B cell (primary cell): ENCODE measurements around the gene FEZF2. TPM values are rescaled to one million over a fixed set of nuclear protein-coding genes. Genes with fewer than 3 reads are reported as not detected.

Experiments used
- ATAC-seq: fragments of 200-7000 bp; cut with Tn5 transposase; one replicate; pipeline ENCODE4 v1.10.0; 2021; ENCODE audit warnings: low read depth, mild to moderate bottlenecking, moderate number of reproducible peaks, moderate library complexity
- CTCF ChIA-PET: fragments of 350-600 bp; sonication (Branson Sonifier 250); formaldehyde crosslinking; loops from one replicate; lab custom pipeline; 2021; ENCODE audit warnings: antibody characterized with exemption, inconsistent platforms; lab: Charles Lee
- POLR2A ChIA-PET: fragments of 350-600 bp; sonication (Branson Sonifier 250); formaldehyde crosslinking; loops from one replicate; lab custom pipeline; 2021; ENCODE audit warnings: antibody characterized with exemption; lab: Charles Lee
- DNase-seq: peaks from one replicate; pipeline ENCODE4 v3.0.0; 2013
- H2AFZ ChIP-seq: 2 replicates; pipeline ENCODE4 v1.6.1; 2012; ENCODE audit warnings: mild to moderate bottlenecking, low read depth, low read length; ENCODE audit not compliant: insufficient read depth, poor library complexity, severe bottlenecking
- H3K27ac ChIP-seq, 2 donors: 1 replicate in 1 of 2; 2 replicates in 1 of 2; pipeline ENCODE4 v1.5.1; 2012 to 2013; ENCODE audit warnings: low read length in 2 of 2, mild to moderate bottlenecking in 2 of 2, moderate library complexity in 1 of 2
- H3K27me3 ChIP-seq, 4 experiments: fragments of 200-600 bp in 1 of 4; sonication (generic) in 1 of 4; replicated peaks in 1 of 4; 1 replicate in 2 of 4; 2 replicates in 2 of 4; pipeline versions ENCODE4 v1.6.1 to v1.7.0; 2013 to 2016; ENCODE audit warnings: low read length in 3 of 4, mild to moderate bottlenecking in 2 of 4, mixed read lengths in 1 of 4, moderate library complexity in 1 of 4; ENCODE audit not compliant: insufficient read depth in 4 of 4, control insufficient read depth in 3 of 4; ENCODE audit errors: control extremely low read depth in 1 of 4
- H3K36me3 ChIP-seq, 2 experiments: replicated peaks in 1 of 2; 1 replicate in 1 of 2; 2 replicates in 1 of 2; pipeline versions ENCODE4 v1.6.1 to v1.7.1; 2013; ENCODE audit warnings: low read length in 1 of 2; ENCODE audit not compliant: insufficient read depth in 2 of 2, control insufficient read depth in 1 of 2; ENCODE audit errors: control extremely low read depth in 1 of 2, extremely low read depth in 1 of 2
- H3K4me1 ChIP-seq, 2 donors: fragments of 200-600 bp in 1 of 2; sonication (generic) in 1 of 2; 1 replicate in 1 of 2; 2 replicates in 1 of 2; pipeline versions ENCODE4 v1.5.1 to v1.6.1; 2013 to 2017; ENCODE audit warnings: low read length in 2 of 2; ENCODE audit not compliant: control insufficient read depth in 2 of 2, insufficient read depth in 2 of 2
- H3K4me2 ChIP-seq: replicated peaks from 2 replicates; pipeline ENCODE3; 2012; ENCODE audit warnings: mild to moderate bottlenecking, low read depth, low read length; ENCODE audit not compliant: poor library complexity, severe bottlenecking
- H3K4me3 ChIP-seq, 5 experiments: fragments of 200-600 bp in 1 of 5; sonication (generic) in 1 of 5; 1 replicate in 3 of 5; 2 replicates in 2 of 5; pipeline versions ENCODE4 v1.5.1 to v1.7.0; 2011 to 2016; ENCODE audit warnings: low read length in 4 of 5, mild to moderate bottlenecking in 4 of 5, low read depth in 2 of 5, control low read depth in 1 of 5, moderate library complexity in 1 of 5; ENCODE audit not compliant: insufficient read depth in 1 of 5; ENCODE audit errors: control extremely low read depth in 1 of 5, extremely low read depth in 1 of 5
- H3K79me2 ChIP-seq: fragments of 200-600 bp; sonication (generic); one replicate; pipeline ENCODE4 v1.6.0; 2016; ENCODE audit warnings: low read length; ENCODE audit not compliant: control insufficient read depth, insufficient read depth
- H3K9ac ChIP-seq: fragments of 200-600 bp; sonication (generic); 2 replicates; pipeline ENCODE4 v1.6.1; 2017; ENCODE audit warnings: mild to moderate bottlenecking, low read length, moderate library complexity
- H3K9me3 ChIP-seq, 3 donors: one replicate each; pipeline versions ENCODE4 v1.6.1 to v1.7.1; 2013; ENCODE audit warnings: low read length in 2 of 3; ENCODE audit not compliant: control insufficient read depth in 2 of 3, insufficient read depth in 1 of 3; ENCODE audit errors: control extremely low read depth in 1 of 3
- H4K20me1 ChIP-seq: 2 replicates; pipeline ENCODE4 v1.6.0; 2012; ENCODE audit warnings: mild to moderate bottlenecking, low read length; ENCODE audit not compliant: insufficient read depth, control insufficient read depth, poor library complexity, severe bottlenecking
- H3K27ac Mint-ChIP-seq: one replicate; pipeline ENCODE4 v1.8.0; 2021; ENCODE audit warnings: mixed read lengths
- H3K27me3 Mint-ChIP-seq: one replicate; pipeline ENCODE4 v1.8.0; 2021; ENCODE audit warnings: mixed read lengths
- H3K4me1 Mint-ChIP-seq: one replicate; pipeline ENCODE4 v1.8.0; 2021; ENCODE audit warnings: mixed read lengths
- H3K4me3 Mint-ChIP-seq: one replicate; pipeline ENCODE4 v1.8.0; 2021; ENCODE audit warnings: mixed read lengths
- H3K9me3 Mint-ChIP-seq: one replicate; pipeline ENCODE4 v1.8.0; 2022; ENCODE audit warnings: mixed read lengths; ENCODE audit not compliant: insufficient read depth
- EZH2 ChIP-seq: IDR thresholded peaks from 2 replicates; pipeline ENCODE4 v1.6.1; 2012; ENCODE audit warnings: borderline replicate concordance, low read depth, mild to moderate bottlenecking, moderate library complexity, low read length; ENCODE audit not compliant: insufficient read depth, poor library complexity, severe bottlenecking
- WGBS: methylation state at CpG from one replicate; pipeline ENCODE4 v1.1.5; 2013; ENCODE audit warnings: missing lambda C conversion rate; ENCODE audit not compliant: insufficient coverage; 5-methylcytosine and 5-hydroxymethylcytosine counted together
- intact Hi-C: fragments of 100-400 bp; cut with micrococcal nuclease; formaldehyde crosslinking; loops from one replicate; pipeline ENCODE4 v1.10.0; 2022
- polyA plus RNA-seq: library from polyadenylated mRNA; depleted of rRNA; stranded (reverse); fragments of >200 nt; gene quantifications from 2 replicates; pipeline ENCODE4 v1.2.3, GENCODE V29; 2012
- total RNA-seq, 2 donors: library from RNA; stranded (reverse); fragments of 120-200 nt in 1 of 2; gene quantifications; 1 replicate in 1 of 2; 2 replicates in 1 of 2; pipeline versions ENCODE4 v1.2.3 to v1.2.4, GENCODE V29; 2013 to 2022
- TF ChIP-seq, protein P1 (sequence below): fragments of 200-600 bp; IDR thresholded peaks from one replicate; pipeline ENCODE4 v1.8.0; 2022; ENCODE audit warnings: antibody characterized with exemption, mild to moderate bottlenecking

Gene FEZF2
- total and polyA plus RNA-seq, 2 donors (not counting 1 experiment from before 2014, with no cell fraction given), result not detected

DNA sequence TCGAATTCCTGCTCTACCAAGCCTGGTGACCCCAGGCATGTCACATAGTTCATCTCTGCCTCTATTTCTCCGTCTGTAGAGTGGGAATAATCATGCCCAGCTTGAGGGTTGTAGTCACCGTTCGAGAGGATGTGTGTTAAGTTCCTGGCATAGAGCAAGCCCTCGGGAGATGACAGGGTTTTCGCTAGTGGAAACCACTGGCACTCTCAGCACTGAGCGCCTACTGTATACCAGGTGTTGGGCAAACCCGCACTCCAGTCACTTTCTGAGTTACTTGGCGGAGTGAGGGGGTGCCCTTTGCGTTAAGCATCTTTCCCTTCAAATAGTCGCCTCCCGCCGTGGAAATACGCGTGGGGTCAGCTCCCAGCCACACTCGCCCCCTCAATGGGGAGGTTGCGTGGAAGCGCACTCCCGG lies 5.1 kb downstream of the FEZF2 start:
- Mint-ChIP-seq H3K27me3 (peaks cover 69% of the 10 kb centered on the region), H3K4me3 (no peak overlapping the region), H3K4me1 (no peaks in the 10 kb centered on the region), H3K9me3 (no peaks in the 10 kb centered on the region), H3K27ac (no peak overlapping the region)
- TF ChIP-seq, protein P1, sequence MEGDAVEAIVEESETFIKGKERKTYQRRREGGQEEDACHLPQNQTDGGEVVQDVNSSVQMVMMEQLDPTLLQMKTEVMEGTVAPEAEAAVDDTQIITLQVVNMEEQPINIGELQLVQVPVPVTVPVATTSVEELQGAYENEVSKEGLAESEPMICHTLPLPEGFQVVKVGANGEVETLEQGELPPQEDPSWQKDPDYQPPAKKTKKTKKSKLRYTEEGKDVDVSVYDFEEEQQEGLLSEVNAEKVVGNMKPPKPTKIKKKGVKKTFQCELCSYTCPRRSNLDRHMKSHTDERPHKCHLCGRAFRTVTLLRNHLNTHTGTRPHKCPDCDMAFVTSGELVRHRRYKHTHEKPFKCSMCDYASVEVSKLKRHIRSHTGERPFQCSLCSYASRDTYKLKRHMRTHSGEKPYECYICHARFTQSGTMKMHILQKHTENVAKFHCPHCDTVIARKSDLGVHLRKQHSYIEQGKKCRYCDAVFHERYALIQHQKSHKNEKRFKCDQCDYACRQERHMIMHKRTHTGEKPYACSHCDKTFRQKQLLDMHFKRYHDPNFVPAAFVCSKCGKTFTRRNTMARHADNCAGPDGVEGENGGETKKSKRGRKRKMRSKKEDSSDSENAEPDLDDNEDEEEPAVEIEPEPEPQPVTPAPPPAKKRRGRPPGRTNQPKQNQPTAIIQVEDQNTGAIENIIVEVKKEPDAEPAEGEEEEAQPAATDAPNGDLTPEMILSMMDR, result no peak
- TF ChIP-seq EZH2, result no peak
- intact Hi-C loops, result no loop called here
- 20% methylated on average over 17 of the region's 19 CpGs for WGBS
- H3K27ac ChIP-seq, result no peak overlapping the region
- H3K9ac ChIP-seq, result no peak overlapping the region
- H3K27me3 ChIP-seq, result peaks cover 0 to 60% (median 16%) of the 10 kb centered on the region in 4 experiments
- POLR2A ChIA-PET, result no interaction called here
- no peak overlapping the region for H3K4me3 ChIP-seq
- H2AFZ ChIP-seq, result no peak overlapping the region
- peaks cover 0 to 38% (median 0%) of the 10 kb centered on the region in 3 donors for H3K9me3 ChIP-seq
- DNase-seq (no peak), ATAC-seq (no peak)
- H3K36me3 ChIP-seq, result no peaks in the 10 kb centered on the region
- CTCF ChIA-PET, result no interaction called here
- no peak overlapping the region for H3K4me2 ChIP-seq
- no peaks in the 10 kb centered on the region for H3K79me2 ChIP-seq
- no peaks in the 10 kb centered on the region for H4K20me1 ChIP-seq
- H3K4me1 ChIP-seq, result no peaks in the 10 kb centered on the region

DNA sequence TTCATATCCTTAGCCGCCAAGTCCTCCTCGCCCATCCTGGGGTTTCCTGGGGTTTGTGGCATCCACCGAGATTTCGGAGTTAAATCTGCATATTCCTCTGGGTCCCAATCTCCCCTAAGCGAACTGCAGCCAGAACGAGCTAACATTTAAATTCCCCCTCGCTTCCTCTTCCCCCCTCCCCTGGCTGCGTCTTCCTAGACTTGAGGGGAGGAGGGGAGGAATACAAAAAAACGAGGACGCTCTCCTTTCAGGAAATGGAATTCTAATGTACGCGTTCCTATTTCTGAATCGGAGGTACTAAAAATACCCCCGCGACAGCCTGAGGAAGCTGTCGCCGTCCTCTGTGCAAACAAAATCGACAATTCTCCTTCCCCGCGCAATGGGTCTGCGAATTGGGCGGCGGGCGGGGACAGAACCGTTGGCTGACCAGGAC lies 5.6 kb downstream of the FEZF2 start:
- Histone ChIP-seq H3K9ac (no peak overlapping the region), H4K20me1 (no peaks in the 10 kb centered on the region), H3K4me3 (no peak overlapping the region), H2AFZ (no peak overlapping the region), H3K9me3 (peaks cover 0 to 40% (median 0%) of the 10 kb centered on the region in 3 donors), H3K36me3 (no peaks in the 10 kb centered on the region), H3K79me2 (no peaks in the 10 kb centered on the region), H3K27ac (no peak overlapping the region), H3K4me1 (no peaks in the 10 kb centered on the region), H3K4me2 (no peak overlapping the region), H3K27me3 (peaks cover 0 to 56% (median 16%) of the 10 kb centered on the region in 4 experiments)
- Mint-ChIP-seq H3K27ac (no peak overlapping the region), H3K4me3 (no peak overlapping the region), H3K4me1 (no peaks in the 10 kb centered on the region), H3K27me3 (peaks cover 66% of the 10 kb centered on the region), H3K9me3 (no peaks in the 10 kb centered on the region)
- TF ChIP-seq, protein P1, result no peak
- no peak for TF ChIP-seq EZH2
- ATAC-seq (no peak), DNase-seq (no peak)
- POLR2A ChIA-PET, result no interaction called here
- CTCF ChIA-PET, result no interaction called here
- intact Hi-C loops, result no loop called here
- WGBS, result 6% methylated on average over 21 of the region's 25 CpGs
